GM12892 (cell line): ENCODE results near the gene TXNL1.

Experiments used
- POLR2A ChIP-seq: IDR thresholded peaks from 2 replicates; pipeline ENCODE4 v1.6.1; 2011; ENCODE audit warnings: low read depth, low read length, control low read depth
- POLR2AphosphoS5 ChIP-seq: IDR thresholded peaks from 2 replicates; pipeline ENCODE4 v1.6.1; 2011; ENCODE audit warnings: low read depth, low read length, control low read depth
- TAF1 ChIP-seq: IDR thresholded peaks from 2 replicates; pipeline ENCODE4 v1.6.1; 2011; ENCODE audit warnings: low read depth, mild to moderate bottlenecking, control low read depth, low read length, borderline replicate concordance

GRCh38 chr18:56598422-56598821, 40.0 kb downstream of the TXNL1 start:
- no peak for TF ChIP-seq POLR2A
- TF ChIP-seq POLR2AphosphoS5: no peak
- no peak for TF ChIP-seq TAF1
